Activated CD8-positive, alpha-beta memory T cell treated with anti-CD3 and anti-CD28 coated beads for 36 hours (primary cell): ENCODE data around the gene CACNA2D1. TPM values are rescaled to one million over a fixed set of nuclear protein-coding genes. Genes with fewer than 3 reads are reported as not detected.

ENCODE experiments used
- CTCF ChIA-PET: fragments of 350-600 bp; sonication (Branson Sonifier 250); formaldehyde crosslinking; loops from one replicate; lab custom pipeline; 2021; ENCODE audit warnings: antibody characterized with exemption; lab: Charles Lee
- POLR2A ChIA-PET: fragments of 350-600 bp; sonication (Branson Sonifier 250); formaldehyde crosslinking; loops from one replicate; lab custom pipeline; 2021; ENCODE audit warnings: antibody characterized with exemption; lab: Charles Lee
- total RNA-seq, 2 experiments: library from RNA; stranded (reverse); gene quantifications; one replicate each; pipeline ENCODE4 v1.2.3, GENCODE V29; 2021

The CACNA2D1 gene
- total RNA-seq, 2 experiments from 2014 or later: not detected

DNA sequence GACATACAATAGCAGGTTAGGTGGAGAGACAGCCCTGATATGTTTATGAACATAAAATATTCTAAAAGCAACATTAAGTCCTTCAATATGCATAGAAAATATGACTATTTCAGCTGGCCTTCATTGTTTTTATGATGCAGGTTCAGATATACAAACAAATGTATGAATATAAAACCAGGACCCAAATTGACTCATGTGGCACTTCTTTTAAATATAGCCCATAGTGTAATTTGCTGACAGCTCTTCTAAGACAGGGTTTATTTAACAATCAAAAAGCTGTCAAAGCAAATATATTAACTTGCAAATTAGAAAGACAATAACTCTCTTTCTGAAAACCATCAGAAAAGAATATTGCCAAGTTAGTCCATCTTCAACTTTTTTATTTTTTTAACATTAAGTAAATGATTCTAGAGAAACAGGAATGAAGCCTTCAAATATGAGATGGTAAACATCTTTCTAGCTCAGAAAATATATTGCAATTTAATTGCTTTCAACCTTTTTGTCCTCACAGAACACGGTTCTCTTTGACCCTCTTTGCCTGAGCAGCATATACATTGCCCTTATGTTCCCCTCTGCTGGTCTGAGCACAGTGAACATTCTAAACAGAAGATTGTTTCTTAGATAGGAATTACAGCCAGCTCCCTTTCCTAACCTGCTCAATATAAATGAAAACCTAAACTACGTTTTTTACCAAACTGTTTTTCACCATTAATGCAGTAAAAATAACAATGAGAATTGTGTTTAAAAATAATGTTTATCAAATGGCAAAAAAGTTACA lies 82.8 kb downstream of the CACNA2D1 start:
- POLR2A ChIA-PET: no interaction called here
- CTCF ChIA-PET: no interaction called here

GRCh38 chr7:82359426-82359825 lies 84.2 kb downstream of the CACNA2D1 start:
- ChIA-PET CTCF (no interaction called here), POLR2A (no interaction called here)

DNA sequence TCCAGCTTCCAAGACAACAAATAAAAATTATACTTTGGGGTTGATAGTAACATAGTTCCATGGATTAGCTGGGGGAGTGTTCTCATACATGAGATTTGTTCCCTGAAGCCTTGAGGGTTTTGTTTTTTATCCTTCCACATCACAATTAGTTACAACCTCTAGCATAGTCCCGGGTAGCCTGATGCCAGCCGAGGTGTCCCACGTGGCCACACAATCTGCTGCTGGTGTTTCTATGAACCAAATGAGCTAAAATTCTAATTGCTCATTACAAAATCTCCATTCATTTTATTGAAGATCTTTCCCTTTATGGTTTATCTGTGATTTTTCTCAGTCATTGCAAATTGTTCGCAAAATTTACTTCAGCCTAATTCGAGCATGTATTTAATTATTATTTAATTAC lies 84.7 kb downstream of the CACNA2D1 start:
- POLR2A ChIA-PET: no interaction called here
- CTCF ChIA-PET: no interaction called here

- POLR2A ChIA-PET: no interaction called here
- CTCF ChIA-PET: no interaction called here
Observed at GRCh38 chr7:82358009-82358578, 85.5 kb downstream of the CACNA2D1 start.

DNA sequence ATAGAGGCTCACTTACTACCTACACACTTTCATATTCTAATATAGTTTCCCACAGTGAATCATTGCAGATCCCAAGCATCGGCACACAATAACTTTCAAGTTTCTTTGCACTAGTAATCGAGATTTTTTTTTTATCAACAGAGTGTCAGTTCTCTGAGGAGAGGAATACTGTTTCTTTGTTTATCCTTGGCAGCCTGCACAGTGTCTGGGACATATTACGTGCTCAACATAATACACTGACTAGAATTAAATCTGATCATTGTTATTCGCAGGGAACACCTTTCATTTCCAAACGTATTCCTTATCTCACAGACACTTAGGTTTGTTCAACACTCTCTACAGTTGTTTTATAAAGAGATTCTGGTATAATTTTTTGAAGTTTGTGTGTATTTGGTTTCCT lies 95.3 kb downstream of the CACNA2D1 start:
- CTCF ChIA-PET: no interaction called here

GRCh38 chr7:82347808-82348207 lies 95.8 kb downstream of the CACNA2D1 start:
- POLR2A ChIA-PET: no interaction called here
- CTCF ChIA-PET: no interaction called here

More for the DNA sequence above, 95.3 kb downstream of the CACNA2D1 start:
- POLR2A ChIA-PET: no interaction called here

- CTCF ChIA-PET: no interaction called here
- POLR2A ChIA-PET: no interaction called here
Observed at GRCh38 chr7:82345886-82346285, 97.7 kb downstream of the CACNA2D1 start.

GRCh38 chr7:82343716-82344115 lies 99.9 kb downstream of the CACNA2D1 start:
- ChIA-PET CTCF (no interaction called here), POLR2A (no interaction called here)

DNA sequence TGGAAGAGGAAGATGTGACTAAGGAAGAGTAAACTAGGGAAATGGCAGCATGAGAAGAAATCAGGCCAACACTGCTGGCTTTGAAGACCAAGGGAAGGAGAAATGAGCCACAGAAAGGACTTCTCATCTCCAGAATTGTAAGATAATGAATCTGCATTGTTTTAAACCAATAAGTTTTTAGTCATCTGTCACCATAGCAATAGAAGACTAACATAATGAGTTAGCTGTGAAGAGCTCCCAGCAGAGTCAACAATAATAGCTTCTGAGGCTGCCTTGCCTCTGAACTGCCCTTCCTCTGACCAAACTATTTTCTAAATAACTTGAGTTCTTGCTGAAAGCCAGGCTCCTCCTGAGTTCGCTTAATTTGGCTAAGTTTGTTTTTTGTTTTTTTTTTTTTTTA lies 103.6 kb downstream of the CACNA2D1 start:
- CTCF ChIA-PET: no interaction called here

GRCh38 chr7:82335927-82336326 lies 107.7 kb downstream of the CACNA2D1 start:
- CTCF ChIA-PET: no interaction called here

More for the DNA sequence above, 103.6 kb downstream of the CACNA2D1 start:
- POLR2A ChIA-PET: no interaction called here

GRCh38 chr7:82335001-82335400 lies 108.6 kb downstream of the CACNA2D1 start:
- POLR2A ChIA-PET: no interaction called here

More at GRCh38 chr7:82335927-82336326, 107.7 kb downstream of the CACNA2D1 start:
- POLR2A ChIA-PET: no interaction called here

GRCh38 chr7:82331234-82331633 lies 112.3 kb downstream of the CACNA2D1 start:
- POLR2A ChIA-PET: no interaction called here
- CTCF ChIA-PET: no interaction called here

More at GRCh38 chr7:82335001-82335400, 108.6 kb downstream of the CACNA2D1 start:
- CTCF ChIA-PET: no interaction called here

DNA sequence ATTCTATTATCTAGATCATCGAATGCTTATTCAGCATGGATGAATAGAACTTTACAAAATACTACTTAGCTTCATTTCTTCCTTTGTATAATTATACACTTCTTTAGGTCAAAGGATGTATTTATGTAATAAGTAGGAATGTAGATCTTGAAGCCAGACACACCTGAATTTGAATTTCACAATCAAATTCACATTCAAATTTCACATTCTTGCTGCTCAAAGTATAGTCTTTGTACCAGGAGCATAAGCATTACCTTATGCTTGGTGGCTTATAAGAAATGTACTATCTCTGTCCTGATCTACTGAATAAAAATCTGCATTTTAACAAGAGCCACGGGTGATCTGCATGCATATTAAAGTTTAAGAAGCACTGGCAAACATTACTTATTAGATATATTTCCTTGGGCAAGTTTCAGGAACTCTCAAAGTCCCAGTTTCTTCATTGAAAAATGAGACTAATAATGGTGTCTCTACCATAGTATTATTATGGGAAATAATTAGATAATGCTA lies 112.8 kb downstream of the CACNA2D1 start:
- CTCF ChIA-PET: no interaction called here
- POLR2A ChIA-PET: no interaction called here

DNA sequence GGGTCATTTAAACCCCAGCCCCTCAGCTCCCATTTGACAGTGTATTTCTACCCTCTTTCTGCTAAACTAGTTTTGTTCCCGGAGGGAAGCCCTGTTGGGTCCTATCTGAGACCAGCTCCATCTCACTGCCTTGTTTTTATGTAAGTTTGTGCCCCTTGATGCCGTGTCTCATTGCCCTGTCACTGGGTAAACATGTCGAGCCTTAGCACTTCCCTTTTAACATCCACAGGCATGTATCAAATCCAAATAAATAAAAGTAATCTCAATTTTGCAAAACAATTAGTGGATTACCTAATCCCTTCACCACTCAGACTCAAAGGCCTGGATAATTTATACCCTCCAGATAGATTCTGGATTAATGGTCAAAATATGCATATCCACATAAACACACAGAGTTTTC lies 115.7 kb downstream of the CACNA2D1 start:
- ChIA-PET POLR2A (no interaction called here), CTCF (no interaction called here)

- ChIA-PET CTCF (no interaction called here), POLR2A (no interaction called here)
Observed at GRCh38 chr7:82325416-82325815, 118.2 kb downstream of the CACNA2D1 start.

DNA sequence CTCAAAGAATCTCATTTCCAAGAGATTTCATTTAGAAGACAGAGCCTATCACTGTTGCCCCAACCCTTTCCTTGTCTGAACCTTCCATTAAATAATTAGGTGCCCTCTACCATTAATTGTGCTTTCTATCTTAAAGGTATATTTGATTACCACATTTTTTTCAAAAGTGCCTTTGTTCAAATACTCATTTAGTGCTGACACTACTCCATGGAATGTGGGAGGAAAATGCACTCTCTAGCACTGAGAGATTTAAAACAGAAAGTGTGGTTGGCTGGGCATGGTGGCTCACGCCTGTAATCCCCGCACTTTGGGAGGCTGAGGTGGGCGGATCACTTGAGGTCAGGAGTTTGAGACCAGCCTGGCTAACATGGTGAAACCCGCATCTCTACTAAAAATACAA lies 119.8 kb downstream of the CACNA2D1 start:
- CTCF ChIA-PET: no interaction called here
- POLR2A ChIA-PET: no interaction called here

DNA sequence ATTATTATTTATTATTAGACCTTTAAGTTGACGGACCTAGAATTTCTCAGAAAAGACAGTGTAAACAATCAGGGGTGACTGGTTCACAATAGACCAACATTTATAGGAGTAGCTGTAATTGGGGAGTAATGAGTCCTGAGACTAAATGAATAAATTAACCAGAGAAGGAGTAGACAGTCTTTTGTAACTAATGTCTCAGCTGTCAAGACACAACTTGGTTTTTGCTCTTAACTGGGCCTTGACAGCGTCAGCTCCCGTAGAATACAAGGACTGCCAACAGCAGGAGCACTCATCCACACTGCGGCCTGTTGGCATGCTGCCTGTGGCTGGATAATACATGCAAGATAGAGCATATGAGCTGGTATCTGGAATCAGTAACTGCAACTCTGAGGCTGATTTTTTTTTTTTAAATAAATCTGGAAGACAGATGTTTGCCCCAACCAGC lies 123.9 kb downstream of the CACNA2D1 start:
- CTCF ChIA-PET: no interaction called here
- POLR2A ChIA-PET: no interaction called here

- POLR2A ChIA-PET: no interaction called here
- CTCF ChIA-PET: no interaction called here
Observed at GRCh38 chr7:82318786-82319185, 124.8 kb downstream of the CACNA2D1 start.

- ChIA-PET POLR2A (no interaction called here), CTCF (no interaction called here)
Observed at GRCh38 chr7:82317760-82318159, 125.8 kb downstream of the CACNA2D1 start.

DNA sequence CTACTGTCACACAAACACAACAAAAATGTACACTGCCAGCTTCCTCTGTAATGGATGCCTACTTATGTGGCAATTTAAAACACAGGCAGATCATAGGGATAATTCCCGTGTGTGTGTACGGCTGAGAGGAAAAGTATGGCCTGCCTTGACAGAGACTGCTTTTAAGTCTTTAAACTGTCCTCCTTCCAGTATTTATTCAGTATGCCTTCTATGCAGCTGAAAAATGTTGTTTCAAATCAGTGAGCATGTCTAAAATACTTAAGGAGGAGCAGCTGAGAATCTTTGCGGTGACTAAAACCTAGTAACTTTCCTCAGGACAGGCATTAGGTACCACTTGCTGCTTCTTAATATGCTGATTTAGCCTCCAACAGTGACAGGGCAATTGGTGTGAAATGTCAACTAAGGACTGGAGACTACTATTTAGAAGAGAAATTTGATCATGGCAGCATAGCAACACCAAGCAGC lies 126.3 kb downstream of the CACNA2D1 start:
- ChIA-PET POLR2A (no interaction called here), CTCF (no interaction called here)

- POLR2A ChIA-PET: no interaction called here
- CTCF ChIA-PET: no interaction called here
Observed at GRCh38 chr7:82313269-82313668, 130.3 kb downstream of the CACNA2D1 start.
